Spleen (tissue), 7 donors: ENCODE data around the gene WASHC2C.
"Not testable (repeated sequence)": the region's sequence is repeated elsewhere in the genome, so short reads cannot be mapped to it uniquely, and the experiment has no call there.

Experiments
- POLR2A ChIP-seq, 3 donors: fragments of 450-650 bp; IDR thresholded peaks; one replicate each; pipeline ENCODE4 v1.5.1; 2017; ENCODE audit warnings: antibody characterized with exemption in 3 of 3, mild to moderate bottlenecking in 1 of 3
- POLR2AphosphoS5 ChIP-seq, 3 donors: sonication (generic); formaldehyde crosslinking; IDR thresholded peaks; one replicate each; pipeline ENCODE4 v1.5.1; 2017; ENCODE audit warnings: antibody characterized with exemption in 3 of 3
- TF ChIP-seq, protein P1 (sequence below), 11 experiments: fragments of 200-600 bp in 7 of 11; fragments of 450-650 bp in 4 of 11; sonication (generic) in 4 of 11; IDR thresholded peaks in 8 of 11; conservative IDR thresholded peaks in 3 of 11; 1 replicate in 7 of 11; 2 replicates in 4 of 11; pipeline versions ENCODE4 v1.4.0 to v1.8.0; 2016 to 2021; ENCODE audit warnings: antibody characterized with exemption in 11 of 11, inconsistent platforms in 4 of 11, mild to moderate bottlenecking in 1 of 11
- donor health status: DM: no; HTN: no; CAD: no; lungs with moderate emphysema.
- donor health status: DM: no; HTN: no; CAD: no.
- donor health status: DM: no; HTN: no; CAD: no.

DNA sequence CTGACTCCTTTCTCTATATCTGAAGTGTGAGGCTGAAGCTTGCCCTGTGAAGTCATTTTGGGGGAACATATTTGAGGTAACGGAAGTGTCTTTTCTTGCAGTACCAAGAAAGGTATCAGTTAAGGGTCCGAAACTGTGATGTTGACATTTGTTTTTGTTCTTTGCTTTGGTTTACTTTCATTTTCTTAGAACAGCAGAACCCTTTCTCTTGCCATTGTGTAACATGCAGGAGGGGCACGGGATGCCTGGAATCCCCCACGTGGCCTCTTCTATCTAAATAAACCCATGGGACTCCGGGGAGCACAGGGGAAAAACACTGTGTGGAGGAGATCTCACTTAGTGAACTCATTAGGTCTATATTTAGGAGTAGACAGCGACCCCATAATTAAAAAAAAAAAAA, 34.6 kb downstream of the WASHC2C start:
- not testable (repeated sequence) for TF ChIP-seq POLR2A, POLR2AphosphoS5 (IDR thresholded peaks at IDR 0.05)
- TF ChIP-seq, protein P1, sequence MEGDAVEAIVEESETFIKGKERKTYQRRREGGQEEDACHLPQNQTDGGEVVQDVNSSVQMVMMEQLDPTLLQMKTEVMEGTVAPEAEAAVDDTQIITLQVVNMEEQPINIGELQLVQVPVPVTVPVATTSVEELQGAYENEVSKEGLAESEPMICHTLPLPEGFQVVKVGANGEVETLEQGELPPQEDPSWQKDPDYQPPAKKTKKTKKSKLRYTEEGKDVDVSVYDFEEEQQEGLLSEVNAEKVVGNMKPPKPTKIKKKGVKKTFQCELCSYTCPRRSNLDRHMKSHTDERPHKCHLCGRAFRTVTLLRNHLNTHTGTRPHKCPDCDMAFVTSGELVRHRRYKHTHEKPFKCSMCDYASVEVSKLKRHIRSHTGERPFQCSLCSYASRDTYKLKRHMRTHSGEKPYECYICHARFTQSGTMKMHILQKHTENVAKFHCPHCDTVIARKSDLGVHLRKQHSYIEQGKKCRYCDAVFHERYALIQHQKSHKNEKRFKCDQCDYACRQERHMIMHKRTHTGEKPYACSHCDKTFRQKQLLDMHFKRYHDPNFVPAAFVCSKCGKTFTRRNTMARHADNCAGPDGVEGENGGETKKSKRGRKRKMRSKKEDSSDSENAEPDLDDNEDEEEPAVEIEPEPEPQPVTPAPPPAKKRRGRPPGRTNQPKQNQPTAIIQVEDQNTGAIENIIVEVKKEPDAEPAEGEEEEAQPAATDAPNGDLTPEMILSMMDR (IDR thresholded peaks at IDR 0.05 in 8 of 11, conservative IDR thresholded peaks at IDR 0.05 in 3 of 11) = not testable (repeated sequence)
